Neutrophil (primary cell): ENCODE data around the gene HSPA1B.
"Not testable (repeated sequence)": the region's sequence is repeated elsewhere in the genome, so short reads cannot be mapped to it uniquely, and the experiment has no call there.

Experiments
- H3K27ac ChIP-seq: fragments of 200-600 bp; sonication (generic); 2 replicates; pipeline ENCODE4 v1.5.1; 2016; ENCODE audit warnings: mild to moderate bottlenecking, moderate library complexity
- H3K27me3 ChIP-seq: fragments of 200-600 bp; sonication (generic); 2 replicates; pipeline ENCODE4 v1.6.0; 2016; ENCODE audit warnings: mild to moderate bottlenecking
- H3K36me3 ChIP-seq: fragments of 200-600 bp; sonication (generic); 2 replicates; pipeline ENCODE4 v1.5.1; 2017
- H3K4me1 ChIP-seq, 2 experiments: fragments of 200-600 bp in 1 of 2; sonication (generic) in 1 of 2; 1 replicate in 1 of 2; 2 replicates in 1 of 2; pipeline versions ENCODE4 v1.5.1 to v1.6.1; 2013 to 2016; ENCODE audit warnings: low read depth in 1 of 2, low read length in 1 of 2, mild to moderate bottlenecking in 1 of 2, moderate library complexity in 1 of 2; ENCODE audit not compliant: control insufficient read depth in 1 of 2, insufficient read depth in 1 of 2
- H3K4me3 ChIP-seq, 2 experiments: fragments of 200-600 bp in 1 of 2; sonication (generic) in 1 of 2; 1 replicate in 1 of 2; 2 replicates in 1 of 2; pipeline ENCODE4 v1.5.1; 2013 to 2016; ENCODE audit warnings: low read depth in 1 of 2, low read length in 1 of 2, mild to moderate bottlenecking in 1 of 2, moderate library complexity in 1 of 2
- H3K9me3 ChIP-seq: fragments of 200-600 bp; sonication (generic); 2 replicates; pipeline ENCODE4 v1.5.1; 2016
- TF ChIP-seq, protein P1 (sequence below): fragments of 200-600 bp; sonication (generic); IDR thresholded peaks from 2 replicates; pipeline ENCODE4 v1.5.1; 2016; ENCODE audit warnings: antibody characterized with exemption

The HSPA1B gene

DNA sequence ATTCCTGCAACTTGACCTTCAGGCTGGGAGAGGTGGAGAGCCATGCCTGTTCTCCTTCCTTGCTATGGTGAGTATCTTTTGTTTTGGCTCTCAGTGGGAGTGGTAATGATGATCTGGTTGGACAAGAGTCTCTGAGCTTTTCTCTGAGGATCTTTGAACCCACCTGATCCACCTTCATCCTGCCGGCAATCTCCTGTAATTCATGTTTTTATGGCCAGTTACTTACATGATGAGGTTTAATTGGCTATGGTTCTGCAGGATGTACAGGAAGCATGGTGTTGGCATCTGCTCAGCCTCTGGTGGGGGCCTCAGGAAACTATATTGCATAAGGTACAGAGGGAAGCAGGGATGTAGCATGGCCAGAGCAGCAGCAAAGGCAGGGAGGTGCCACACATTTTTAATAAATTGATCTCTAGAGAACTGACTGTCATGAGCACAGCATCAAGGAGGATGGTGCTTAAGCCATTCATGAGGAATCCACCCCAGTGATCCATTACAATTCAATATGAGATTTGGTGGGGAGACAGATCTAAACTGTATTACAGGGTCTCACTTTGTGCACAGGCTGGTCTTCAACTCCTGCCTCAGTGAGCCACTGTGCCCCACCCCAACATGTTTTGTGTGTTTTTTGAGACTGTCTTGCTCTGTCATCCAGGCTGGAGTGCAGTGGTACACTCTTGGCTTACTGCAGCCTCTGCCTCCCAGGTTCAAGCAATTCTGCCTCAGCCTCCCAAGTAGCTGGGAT is 10.0 kb downstream of the HSPA1B start:
- TF ChIP-seq, protein P1, sequence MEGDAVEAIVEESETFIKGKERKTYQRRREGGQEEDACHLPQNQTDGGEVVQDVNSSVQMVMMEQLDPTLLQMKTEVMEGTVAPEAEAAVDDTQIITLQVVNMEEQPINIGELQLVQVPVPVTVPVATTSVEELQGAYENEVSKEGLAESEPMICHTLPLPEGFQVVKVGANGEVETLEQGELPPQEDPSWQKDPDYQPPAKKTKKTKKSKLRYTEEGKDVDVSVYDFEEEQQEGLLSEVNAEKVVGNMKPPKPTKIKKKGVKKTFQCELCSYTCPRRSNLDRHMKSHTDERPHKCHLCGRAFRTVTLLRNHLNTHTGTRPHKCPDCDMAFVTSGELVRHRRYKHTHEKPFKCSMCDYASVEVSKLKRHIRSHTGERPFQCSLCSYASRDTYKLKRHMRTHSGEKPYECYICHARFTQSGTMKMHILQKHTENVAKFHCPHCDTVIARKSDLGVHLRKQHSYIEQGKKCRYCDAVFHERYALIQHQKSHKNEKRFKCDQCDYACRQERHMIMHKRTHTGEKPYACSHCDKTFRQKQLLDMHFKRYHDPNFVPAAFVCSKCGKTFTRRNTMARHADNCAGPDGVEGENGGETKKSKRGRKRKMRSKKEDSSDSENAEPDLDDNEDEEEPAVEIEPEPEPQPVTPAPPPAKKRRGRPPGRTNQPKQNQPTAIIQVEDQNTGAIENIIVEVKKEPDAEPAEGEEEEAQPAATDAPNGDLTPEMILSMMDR: no peak
- Histone ChIP-seq H3K27me3 (no peaks in the 10 kb centered on the region), H3K9me3 (no peaks in the 10 kb centered on the region), H3K36me3 (peaks cover 41% of the 10 kb centered on the region), H3K4me3 (no peak overlapping the region), H3K4me1 (peaks cover 49 to 51% of the 10 kb centered on the region in 2 experiments), H3K27ac (peak overlapping the region; percentile 52)

GRCh38 chr6:31838114-31838553 is 10.6 kb downstream of the HSPA1B start:
- peak overlapping the region; percentile 52 for H3K27ac ChIP-seq
- not testable (repeated sequence) for H3K9me3 ChIP-seq, H3K27me3 ChIP-seq, H3K4me3 ChIP-seq
- peaks cover 41% of the 10 kb centered on the region for H3K36me3 ChIP-seq
- H3K4me1 ChIP-seq: peaks cover 43 to 45% of the 10 kb centered on the region in 2 experiments

- no peak overlapping the region for H3K27ac ChIP-seq
- H3K27me3 ChIP-seq: no peaks in the 10 kb centered on the region
- H3K36me3 ChIP-seq: peaks cover 41% of the 10 kb centered on the region
- no peak overlapping the region for H3K4me3 ChIP-seq
- peaks cover 35 to 37% of the 10 kb centered on the region in 2 experiments for H3K4me1 ChIP-seq
- no peaks in the 10 kb centered on the region for H3K9me3 ChIP-seq
- TF ChIP-seq, protein P1: no peak
These were observed 11.4 kb downstream of the HSPA1B start for GRCh38 chr6:31838968-31839367.

DNA sequence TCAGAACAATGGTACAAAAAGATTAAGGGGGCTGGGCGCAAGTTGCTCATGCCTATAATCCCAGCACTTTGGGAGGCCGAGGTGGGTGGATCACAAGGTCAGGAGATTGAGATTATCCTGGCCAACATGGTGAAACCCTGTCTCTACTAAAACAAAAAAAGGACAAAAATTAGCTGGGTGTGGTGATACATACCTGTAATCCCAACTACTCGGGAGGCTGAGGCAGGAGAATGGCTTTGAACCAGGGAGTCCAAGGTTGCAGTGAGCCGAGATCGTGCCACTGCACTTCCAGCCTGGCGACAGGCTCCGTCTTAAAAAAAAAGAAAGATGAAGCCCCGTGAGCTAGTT is 12.2 kb downstream of the HSPA1B start:
- peaks cover 31 to 32% of the 10 kb centered on the region in 2 experiments for H3K4me1 ChIP-seq
- H3K4me3 ChIP-seq, H3K27ac ChIP-seq, H3K27me3 ChIP-seq, H3K9me3 ChIP-seq: not testable (repeated sequence)
- H3K36me3 ChIP-seq: peaks cover 41% of the 10 kb centered on the region

DNA sequence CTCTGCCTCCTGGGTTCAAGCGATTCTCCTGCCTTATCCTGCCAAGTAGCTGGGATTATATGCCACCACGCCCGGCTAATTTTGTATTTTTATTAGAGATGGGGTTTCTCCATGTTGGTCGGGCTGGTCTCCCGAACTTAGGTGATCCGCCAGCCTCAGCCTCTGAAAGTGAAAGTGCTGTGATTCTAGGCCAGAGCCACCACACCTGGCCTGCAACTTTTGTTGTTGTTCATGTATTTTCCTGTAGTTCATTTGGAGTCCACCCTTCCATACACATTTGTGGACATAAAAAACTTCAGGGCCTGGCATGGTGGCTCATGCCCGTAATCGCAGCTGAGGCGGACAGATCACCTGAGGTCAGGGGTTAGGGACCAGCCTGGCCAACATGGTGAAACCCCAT is 14.5 kb downstream of the HSPA1B start:
- Histone ChIP-seq H3K9me3 (no peaks in the 10 kb centered on the region), H3K36me3 (peaks cover 41% of the 10 kb centered on the region), H3K27ac (no peak overlapping the region), H3K4me3 (no peak overlapping the region), H3K27me3 (no peaks in the 10 kb centered on the region), H3K4me1 (peaks cover 11% of the 10 kb centered on the region in 2 experiments)
- TF ChIP-seq, protein P1: no peak

GRCh38 chr6:31844507-31844906 is 17.0 kb downstream of the HSPA1B start:
- Histone ChIP-seq H3K36me3 (peaks cover 21% of the 10 kb centered on the region), H3K4me1 (no peaks in the 10 kb centered on the region), H3K9me3 (no peaks in the 10 kb centered on the region), H3K4me3 (no peak overlapping the region), H3K27ac (no peak overlapping the region), H3K27me3 (no peaks in the 10 kb centered on the region)
- TF ChIP-seq, protein P1: no peak
